ENCODE measurements around the gene TSPAN2.

DNA sequence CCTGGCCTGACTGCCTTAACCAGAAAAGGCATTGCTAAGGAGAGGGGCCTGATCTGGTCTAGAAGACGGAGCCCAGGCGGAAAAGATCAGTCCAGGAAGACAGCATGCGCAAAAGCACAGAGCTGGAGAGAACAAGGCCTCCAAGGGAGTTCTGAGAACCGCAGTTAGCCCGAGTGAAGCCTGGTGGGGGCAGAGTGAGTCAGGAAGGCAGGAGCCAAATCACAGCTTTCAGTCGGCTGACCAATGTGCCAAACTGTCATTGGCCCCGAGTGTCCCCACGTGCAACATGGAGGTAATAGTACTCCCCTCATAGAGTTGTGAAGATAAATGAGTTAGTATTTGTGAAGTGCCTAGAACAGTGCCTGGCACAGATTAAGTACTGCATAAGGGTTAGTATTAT, 1.2 kb upstream of the TSPAN2 start:
- TF ChIP-seq, protein P1, sequence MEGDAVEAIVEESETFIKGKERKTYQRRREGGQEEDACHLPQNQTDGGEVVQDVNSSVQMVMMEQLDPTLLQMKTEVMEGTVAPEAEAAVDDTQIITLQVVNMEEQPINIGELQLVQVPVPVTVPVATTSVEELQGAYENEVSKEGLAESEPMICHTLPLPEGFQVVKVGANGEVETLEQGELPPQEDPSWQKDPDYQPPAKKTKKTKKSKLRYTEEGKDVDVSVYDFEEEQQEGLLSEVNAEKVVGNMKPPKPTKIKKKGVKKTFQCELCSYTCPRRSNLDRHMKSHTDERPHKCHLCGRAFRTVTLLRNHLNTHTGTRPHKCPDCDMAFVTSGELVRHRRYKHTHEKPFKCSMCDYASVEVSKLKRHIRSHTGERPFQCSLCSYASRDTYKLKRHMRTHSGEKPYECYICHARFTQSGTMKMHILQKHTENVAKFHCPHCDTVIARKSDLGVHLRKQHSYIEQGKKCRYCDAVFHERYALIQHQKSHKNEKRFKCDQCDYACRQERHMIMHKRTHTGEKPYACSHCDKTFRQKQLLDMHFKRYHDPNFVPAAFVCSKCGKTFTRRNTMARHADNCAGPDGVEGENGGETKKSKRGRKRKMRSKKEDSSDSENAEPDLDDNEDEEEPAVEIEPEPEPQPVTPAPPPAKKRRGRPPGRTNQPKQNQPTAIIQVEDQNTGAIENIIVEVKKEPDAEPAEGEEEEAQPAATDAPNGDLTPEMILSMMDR (IDR thresholded peaks at IDR 0.05; ENCODE audit: insufficient read depth, low read length, poor library complexity, severe bottlenecking), result no peak
- TF ChIP-seq EZH2phosphoT487 (conservative IDR thresholded peaks at IDR 0.05; ENCODE audit: low read length), result no peak

Measured in SU-DHL-6 (cell line).